BLaER1 treated with 17β-estradiol and CSF1 and Interleukin-3, amounts not matched to agents 10 nM and 100 nM (cell line): ENCODE data around the gene MYOC.

Source experiments
- H3K27ac ChIP-seq, 11 experiments: shearing (Covaris generic); formaldehyde crosslinking; 2 replicates each; pipeline ENCODE4 v1.8.1; 2022
- H3K27me3 ChIP-seq, 11 experiments: shearing (Covaris generic); formaldehyde crosslinking; 2 replicates each; pipeline ENCODE4 v1.8.1; 2022
- H3K36me3 ChIP-seq, 11 experiments: shearing (Covaris generic); formaldehyde crosslinking; 2 replicates each; pipeline ENCODE4 v1.8.1; 2022
- H3K4me1 ChIP-seq, 10 experiments: shearing (Covaris generic); formaldehyde crosslinking; 2 replicates each; pipeline ENCODE4 v1.8.1; 2022
- H3K4me2 ChIP-seq, 11 experiments: shearing (Covaris generic); formaldehyde crosslinking; 2 replicates each; pipeline ENCODE4 v1.8.1; 2022
- H3K4me3 ChIP-seq, 10 experiments: shearing (Covaris generic); formaldehyde crosslinking; 2 replicates each; pipeline ENCODE4 v1.8.1; 2022
- H3K9ac ChIP-seq, 11 experiments: shearing (Covaris generic); formaldehyde crosslinking; 2 replicates each; pipeline ENCODE4 v1.8.1; 2022
- H3K9me3 ChIP-seq, 11 experiments: shearing (Covaris generic); formaldehyde crosslinking; replicated peaks in 1 of 11; 2 replicates each; pipeline ENCODE4 v1.8.1; 2022
- H4K20me1 ChIP-seq, 11 experiments: shearing (Covaris generic); formaldehyde crosslinking; 2 replicates each; pipeline ENCODE4 v1.8.1; 2022
- Cebpa-rat ChIP-seq, 11 experiments: shearing (Covaris generic); IDR thresholded peaks; 2 replicates each; pipeline ENCODE4 v1.8.1; 2022

The MYOC gene

GRCh38 chr1:171641076-171641864 is 11.2 kb downstream of the MYOC start:
- peaks cover 0 to 18% (median 6%) of the 10 kb centered on the region in 10 experiments; a peak in 10 of 20 replicates for H3K4me1 ChIP-seq
- TF ChIP-seq Cebpa-rat (IDR thresholded peaks at IDR 0.05), result no peak
- peak overlapping the region in 2 of 11 experiments; percentile 21 to 23; a peak in 3 of 22 replicates for H3K9ac ChIP-seq

GRCh38 chr1:171640225-171640624 is 12.3 kb downstream of the MYOC start:
- TF ChIP-seq Cebpa-rat (IDR thresholded peaks at IDR 0.05), result no peak
- no peak overlapping the region for H3K27ac ChIP-seq
- no peak overlapping the region for H3K9ac ChIP-seq

More at GRCh38 chr1:171641076-171641864, 11.2 kb downstream of the MYOC start:
- no peaks in the 10 kb centered on the region for H3K36me3 ChIP-seq
- peak overlapping the region in 8 of 11 experiments; percentile 3 to 48 (median 22); a peak in 7 of 22 replicates for H3K4me2 ChIP-seq
- H4K20me1 ChIP-seq, result no peaks in the 10 kb centered on the region
- H3K27ac ChIP-seq, result no peak overlapping the region
- no peaks in the 10 kb centered on the region for H3K9me3 ChIP-seq
- H3K4me3 ChIP-seq, result no peak overlapping the region
- no peaks in the 10 kb centered on the region for H3K27me3 ChIP-seq

GRCh38 chr1:171637928-171638576 is 14.4 kb downstream of the MYOC start:
- H3K27me3 ChIP-seq, result no peaks in the 10 kb centered on the region
- peaks cover 0 to 13% (median 6%) of the 10 kb centered on the region in 10 experiments; a peak in 10 of 20 replicates for H3K4me1 ChIP-seq
- no peaks in the 10 kb centered on the region for H4K20me1 ChIP-seq
- no peak overlapping the region for H3K9ac ChIP-seq
- H3K4me3 ChIP-seq, result no peak overlapping the region
- H3K9me3 ChIP-seq, result no peaks in the 10 kb centered on the region
- H3K36me3 ChIP-seq, result no peaks in the 10 kb centered on the region
- no peak for TF ChIP-seq Cebpa-rat (IDR thresholded peaks at IDR 0.05)
- H3K27ac ChIP-seq, result no peak overlapping the region
- no peak overlapping the region for H3K4me2 ChIP-seq

More at GRCh38 chr1:171640225-171640624, 12.3 kb downstream of the MYOC start:
- H3K27me3 ChIP-seq, result no peaks in the 10 kb centered on the region
- H3K4me1 ChIP-seq, result peaks cover 0 to 17% (median 6%) of the 10 kb centered on the region in 10 experiments; a peak in 10 of 20 replicates
- no peak overlapping the region for H3K4me3 ChIP-seq
- no peaks in the 10 kb centered on the region for H4K20me1 ChIP-seq
- no peaks in the 10 kb centered on the region for H3K36me3 ChIP-seq
- no peaks in the 10 kb centered on the region for H3K9me3 ChIP-seq
- no peak overlapping the region for H3K4me2 ChIP-seq

GRCh38 chr1:171636141-171636540 is 16.3 kb downstream of the MYOC start:
- Histone ChIP-seq H4K20me1 (no peaks in the 10 kb centered on the region), H3K27me3 (no peaks in the 10 kb centered on the region), H3K4me2 (no peak overlapping the region), H3K9me3 (no peaks in the 10 kb centered on the region), H3K4me1 (peaks cover 0 to 3% (median 0%) of the 10 kb centered on the region in 10 experiments; a peak in 5 of 20 replicates), H3K9ac (no peak overlapping the region), H3K27ac (no peak overlapping the region), H3K4me3 (no peak overlapping the region), H3K36me3 (no peaks in the 10 kb centered on the region)
- no peak for TF ChIP-seq Cebpa-rat (IDR thresholded peaks at IDR 0.05)

GRCh38 chr1:171635661-171636060 is 16.8 kb downstream of the MYOC start:
- Histone ChIP-seq H3K4me2 (no peak overlapping the region), H3K27me3 (no peaks in the 10 kb centered on the region), H4K20me1 (no peaks in the 10 kb centered on the region), H3K4me1 (no peaks in the 10 kb centered on the region; a peak in 1 of 20 replicates), H3K36me3 (no peaks in the 10 kb centered on the region), H3K4me3 (no peak overlapping the region), H3K9ac (no peak overlapping the region), H3K27ac (no peak overlapping the region), H3K9me3 (no peaks in the 10 kb centered on the region)
- no peak for TF ChIP-seq Cebpa-rat (IDR thresholded peaks at IDR 0.05)

GRCh38 chr1:171628225-171628624 is 24.3 kb downstream of the MYOC start:
- no peak overlapping the region for H3K4me3 ChIP-seq
- no peak overlapping the region for H3K9ac ChIP-seq
- no peak for TF ChIP-seq Cebpa-rat (IDR thresholded peaks at IDR 0.05)
- no peak overlapping the region for H3K4me2 ChIP-seq
- no peaks in the 10 kb centered on the region for H3K9me3 ChIP-seq
- no peaks in the 10 kb centered on the region for H3K27me3 ChIP-seq
- no peaks in the 10 kb centered on the region for H4K20me1 ChIP-seq
- H3K36me3 ChIP-seq, result no peaks in the 10 kb centered on the region
- H3K27ac ChIP-seq, result no peak overlapping the region
- H3K4me1 ChIP-seq, result 0 out of 20 replicates have a peak, but pooled peaks cover 0 to 4% (median 0%) of the 10 kb centered on the region in 10 experiments

GRCh38 chr1:171627020-171627419 is 25.5 kb downstream of the MYOC start:
- H3K36me3 ChIP-seq, result no peaks in the 10 kb centered on the region
- no peak overlapping the region for H3K4me2 ChIP-seq
- H3K4me1 ChIP-seq, result 0 out of 20 replicates have a peak, but pooled peaks cover 0 to 4% (median 0%) of the 10 kb centered on the region in 10 experiments
- no peak overlapping the region for H3K27ac ChIP-seq
- no peaks in the 10 kb centered on the region for H3K9me3 ChIP-seq
- H4K20me1 ChIP-seq, result no peaks in the 10 kb centered on the region
- TF ChIP-seq Cebpa-rat (IDR thresholded peaks at IDR 0.05), result no peak
- H3K27me3 ChIP-seq, result no peaks in the 10 kb centered on the region
- H3K9ac ChIP-seq, result no peak overlapping the region
- H3K4me3 ChIP-seq, result no peak overlapping the region

- Histone ChIP-seq H3K4me2 (no peak overlapping the region), H3K27me3 (no peaks in the 10 kb centered on the region), H3K27ac (no peak overlapping the region), H3K4me3 (no peak overlapping the region), H3K9me3 (no peaks in the 10 kb centered on the region), H3K4me1 (0 out of 20 replicates have a peak, but pooled peaks cover 0 to 4% (median 0%) of the 10 kb centered on the region in 10 experiments), H3K9ac (no peak overlapping the region), H3K36me3 (no peaks in the 10 kb centered on the region), H4K20me1 (no peaks in the 10 kb centered on the region)
- no peak for TF ChIP-seq Cebpa-rat (IDR thresholded peaks at IDR 0.05)
Measured at GRCh38 chr1:171625225-171625624, 27.3 kb downstream of the MYOC start.

- Histone ChIP-seq H3K4me3 (no peak overlapping the region), H3K27ac (no peak overlapping the region), H3K4me2 (no peak overlapping the region), H3K9ac (no peak overlapping the region), H3K9me3 (no peaks in the 10 kb centered on the region), H3K27me3 (no peaks in the 10 kb centered on the region), H3K36me3 (no peaks in the 10 kb centered on the region), H3K4me1 (0 out of 20 replicates have a peak, but pooled peaks cover 0 to 4% (median 0%) of the 10 kb centered on the region in 10 experiments), H4K20me1 (no peaks in the 10 kb centered on the region)
- TF ChIP-seq Cebpa-rat (IDR thresholded peaks at IDR 0.05), result no peak
Measured at GRCh38 chr1:171623651-171624331, 28.7 kb downstream of the MYOC start.
